CD4-positive, alpha-beta T cell treated with Interleukin-17A for 4 hours (primary cell): ENCODE data around the gene ZDHHC14.

Experiments used
- DNase-seq: peaks from one replicate; pipeline ENCODE4 v3.0.0-alpha.2; 2020; ENCODE audit warnings: mixed read lengths

ZDHHC14 gene

DNA sequence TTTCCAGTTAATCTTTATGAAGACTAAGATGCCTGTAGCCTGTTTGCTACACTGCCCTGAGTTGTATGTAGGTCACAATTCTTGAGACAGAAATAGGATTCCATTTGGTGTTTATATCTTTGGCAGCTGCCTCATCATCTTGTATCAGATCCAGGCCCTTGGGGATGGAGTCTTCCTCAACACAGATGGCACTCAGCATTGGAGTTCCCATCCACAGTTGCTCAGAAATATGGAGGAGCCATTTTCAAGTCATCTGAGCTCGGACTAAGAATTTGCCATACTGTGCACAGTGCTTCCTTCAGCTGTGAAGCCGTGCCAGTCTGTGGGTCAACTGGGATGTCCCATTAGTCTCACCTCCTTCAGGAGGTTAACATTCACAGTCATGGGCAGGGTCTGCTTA lies 156.6 kb downstream of the ZDHHC14 start:
- DNase-seq, result no peak

DNA sequence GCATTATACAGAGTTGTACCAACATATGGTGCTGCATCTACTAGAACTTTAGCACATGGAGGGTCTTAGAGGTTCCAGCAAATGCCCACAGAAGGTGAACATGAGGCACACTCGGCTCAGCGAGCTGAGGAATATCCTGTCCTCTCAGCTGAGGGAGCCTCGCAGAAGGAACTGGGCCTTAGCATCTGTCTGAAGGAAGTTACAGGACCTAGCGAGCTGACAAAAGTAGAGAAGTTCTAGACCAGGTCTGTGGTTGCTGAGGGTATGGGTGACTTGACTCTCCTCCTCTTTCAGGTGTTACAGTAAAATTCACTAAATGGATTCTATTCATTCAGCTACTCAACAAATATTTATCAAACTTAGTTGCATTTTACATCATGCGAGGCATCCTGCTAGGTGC lies 157.2 kb downstream of the ZDHHC14 start:
- DNase-seq, result no peak

DNA sequence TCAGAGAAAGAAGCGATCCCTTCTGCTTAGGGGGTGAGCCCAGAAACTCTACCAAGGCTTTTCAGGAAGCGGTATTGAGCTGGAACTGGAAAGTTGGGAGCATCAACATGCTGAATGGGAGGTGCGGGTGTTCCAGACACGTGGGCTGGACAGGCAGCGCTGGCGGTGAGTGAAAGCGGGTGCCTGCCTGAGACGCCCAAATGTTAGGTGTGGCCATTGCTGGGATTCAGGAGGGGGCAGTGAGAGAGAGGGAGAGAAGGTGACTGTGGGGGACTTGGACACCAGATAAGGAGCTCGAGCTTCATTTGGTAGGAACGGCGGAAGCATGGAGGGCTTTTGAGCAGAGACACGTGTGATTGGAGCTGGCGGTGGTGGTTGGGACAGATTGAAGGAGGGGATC lies 157.7 kb downstream of the ZDHHC14 start:
- DNase-seq, result no peak

DNA sequence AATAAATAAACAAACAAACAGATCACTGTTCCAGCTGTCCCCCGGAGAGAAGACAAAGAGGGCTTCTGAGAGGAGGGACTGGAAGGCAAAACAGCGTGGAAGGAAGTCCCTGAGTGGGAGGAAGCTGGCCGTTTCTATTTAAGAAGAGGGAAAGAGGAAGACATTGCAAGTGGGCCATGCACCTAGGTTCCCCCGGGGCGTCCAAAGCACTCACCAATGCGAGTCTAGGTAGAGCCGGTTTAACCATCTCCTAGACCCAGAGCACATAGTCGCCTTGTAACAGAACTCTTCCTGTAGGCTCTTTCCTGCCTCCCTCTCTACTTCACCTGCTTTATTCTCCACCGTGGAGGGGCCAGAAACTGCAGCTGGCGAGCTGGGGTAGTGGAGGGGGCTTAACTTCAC lies 158.4 kb downstream of the ZDHHC14 start:
- no peak for DNase-seq

DNA sequence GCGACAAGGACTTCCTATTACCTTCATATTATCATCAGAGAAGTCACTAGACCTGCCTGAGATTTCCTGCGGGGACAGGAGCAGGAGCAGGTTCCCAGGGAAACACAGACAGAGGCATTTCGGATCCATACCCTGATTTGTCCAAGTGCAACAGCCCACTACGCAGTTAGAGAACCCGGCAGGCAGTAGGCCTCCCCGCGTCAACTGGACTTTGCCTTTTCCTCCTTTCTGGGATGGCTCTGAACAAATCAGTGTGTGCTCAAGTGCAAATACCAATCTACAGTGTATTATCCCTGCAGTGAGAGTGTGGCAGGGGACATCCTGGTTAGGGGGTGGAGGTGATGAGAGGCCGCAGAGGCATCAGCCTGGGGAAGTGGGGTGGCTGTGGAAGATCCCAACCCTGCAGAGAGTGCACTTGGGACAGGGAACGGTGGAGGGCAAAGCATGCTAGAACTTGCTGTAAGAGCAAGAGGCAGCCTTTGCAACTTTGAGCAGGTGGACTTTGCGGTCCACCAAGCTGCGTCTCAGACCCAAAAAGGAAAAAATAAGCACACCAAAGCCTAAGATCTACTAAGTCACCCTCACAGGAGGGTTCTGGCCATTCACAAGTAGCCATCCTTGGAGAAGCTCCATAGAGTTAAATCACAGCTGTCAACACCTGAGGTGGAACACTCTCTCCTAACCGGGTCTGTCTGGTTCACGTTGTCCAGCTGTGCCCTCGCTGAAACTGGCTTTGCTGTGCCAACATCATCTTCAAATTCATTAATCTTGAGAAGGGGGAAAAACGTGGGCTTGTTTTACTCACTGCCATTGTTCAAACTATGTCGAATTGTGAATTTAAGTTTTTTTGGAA lies 159.1 kb downstream of the ZDHHC14 start:
- no peak for DNase-seq

DNA sequence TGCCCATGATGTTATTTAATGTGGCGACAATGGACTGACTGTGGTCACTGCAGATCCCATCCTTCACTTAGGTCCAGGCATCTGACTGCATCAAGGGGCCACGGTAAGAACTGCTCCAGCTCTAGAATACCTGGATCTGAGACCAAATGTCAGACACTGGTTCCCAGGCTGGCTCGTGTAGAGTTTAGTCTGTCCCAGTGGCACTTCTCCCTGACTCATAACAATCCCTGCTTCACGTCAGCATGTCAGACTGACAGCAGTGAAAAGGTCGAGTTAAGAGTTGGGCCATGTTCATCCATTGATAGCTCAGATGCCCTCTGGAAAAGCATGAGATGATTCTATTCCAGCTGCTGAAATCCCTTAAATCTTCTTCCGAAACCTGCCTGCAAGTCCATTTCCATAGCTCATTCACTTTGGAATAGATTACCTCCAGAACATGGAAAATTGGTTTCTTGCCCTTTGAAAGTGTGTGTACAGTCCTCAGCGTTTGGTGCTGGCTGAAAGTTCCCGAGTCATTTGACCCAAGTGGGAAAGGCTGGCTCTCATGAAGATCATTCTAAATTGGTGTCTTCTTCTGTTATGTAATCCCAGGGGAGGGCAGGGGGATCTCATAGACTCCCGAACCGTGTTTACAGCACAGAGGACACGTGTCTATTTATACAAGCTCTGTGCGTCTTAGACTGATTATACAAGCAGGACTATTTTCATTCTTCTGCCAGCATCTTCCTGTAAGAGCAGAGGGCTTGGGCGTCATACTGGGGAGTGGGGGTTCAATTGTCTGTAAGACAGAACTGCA lies 160.8 kb downstream of the ZDHHC14 start:
- DNase-seq, result no peak

DNA sequence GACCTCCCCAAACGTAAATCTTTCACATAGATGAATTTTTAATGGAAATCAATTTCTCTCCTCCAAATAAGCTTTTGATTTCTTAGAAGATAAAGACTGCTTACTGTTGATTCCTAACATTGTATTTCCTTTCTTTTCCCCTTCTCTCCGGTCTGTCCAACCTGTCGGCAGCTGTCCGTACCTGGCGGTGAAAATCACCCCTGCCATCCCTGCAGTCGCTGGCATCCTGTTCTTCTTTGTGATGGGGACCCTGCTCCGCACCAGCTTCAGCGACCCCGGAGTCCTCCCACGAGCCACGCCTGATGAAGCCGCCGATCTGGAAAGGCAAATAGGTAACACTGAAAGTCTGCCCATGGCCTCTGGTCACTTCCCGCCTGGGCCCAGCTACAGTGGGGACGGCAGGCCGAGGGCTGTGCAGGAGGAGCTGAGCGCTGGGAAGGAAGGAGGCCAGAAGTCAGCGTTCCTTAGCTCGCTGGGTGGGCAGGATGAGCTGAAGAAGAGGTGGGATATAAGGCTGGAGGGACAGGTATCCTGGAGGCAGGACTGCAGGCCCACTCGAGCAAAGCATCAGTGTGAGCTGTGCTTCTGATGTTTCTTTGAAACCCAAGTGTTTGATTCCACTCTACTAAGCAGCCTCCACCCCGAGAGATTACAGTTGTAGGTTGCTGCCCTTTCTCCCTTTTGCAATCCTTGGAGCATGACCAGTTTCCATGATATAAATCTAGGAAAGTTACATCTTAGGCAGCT lies 161.6 kb downstream of the ZDHHC14 start:
- DNase-seq, result no peak

DNA sequence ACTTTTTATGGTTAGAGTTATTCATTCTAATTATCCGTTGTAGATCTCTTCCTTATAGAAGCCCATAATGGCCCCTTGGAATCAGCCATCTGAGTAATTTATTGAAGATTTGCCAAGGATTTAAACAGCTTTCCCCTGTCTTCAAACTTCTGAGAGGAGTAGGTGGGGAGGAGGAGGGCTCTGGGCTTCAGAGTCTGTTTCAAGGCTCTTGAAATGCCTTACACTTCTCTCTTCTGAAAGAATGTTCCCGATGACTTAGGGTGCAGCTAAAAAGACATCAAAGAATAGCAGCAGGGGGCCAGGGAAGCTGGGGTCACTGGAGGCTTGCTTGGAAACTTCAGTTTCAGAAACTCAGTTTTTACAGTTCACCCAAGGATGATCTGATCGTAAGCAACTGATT lies 165.3 kb downstream of the ZDHHC14 start:
- DNase-seq, result no peak

DNA sequence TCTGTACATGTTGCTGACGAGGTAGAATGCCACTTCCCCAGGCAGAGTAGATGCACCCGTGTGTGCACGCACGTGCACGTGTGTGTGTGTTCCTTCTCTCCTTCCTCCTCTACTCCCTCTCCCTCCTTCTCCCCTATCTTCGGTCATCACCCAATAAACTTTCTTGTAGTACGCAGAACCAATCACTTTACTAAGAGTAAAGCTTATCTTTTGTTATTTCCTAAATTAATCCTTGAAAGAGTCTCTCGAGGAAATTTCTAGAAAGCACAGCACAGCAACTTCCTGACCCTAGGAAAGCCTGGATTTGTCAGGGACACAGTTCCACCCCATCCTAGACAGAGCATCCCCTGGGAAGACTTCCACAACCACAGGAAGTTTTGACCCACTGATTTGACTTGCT lies 166.1 kb downstream of the ZDHHC14 start:
- DNase-seq, result no peak

DNA sequence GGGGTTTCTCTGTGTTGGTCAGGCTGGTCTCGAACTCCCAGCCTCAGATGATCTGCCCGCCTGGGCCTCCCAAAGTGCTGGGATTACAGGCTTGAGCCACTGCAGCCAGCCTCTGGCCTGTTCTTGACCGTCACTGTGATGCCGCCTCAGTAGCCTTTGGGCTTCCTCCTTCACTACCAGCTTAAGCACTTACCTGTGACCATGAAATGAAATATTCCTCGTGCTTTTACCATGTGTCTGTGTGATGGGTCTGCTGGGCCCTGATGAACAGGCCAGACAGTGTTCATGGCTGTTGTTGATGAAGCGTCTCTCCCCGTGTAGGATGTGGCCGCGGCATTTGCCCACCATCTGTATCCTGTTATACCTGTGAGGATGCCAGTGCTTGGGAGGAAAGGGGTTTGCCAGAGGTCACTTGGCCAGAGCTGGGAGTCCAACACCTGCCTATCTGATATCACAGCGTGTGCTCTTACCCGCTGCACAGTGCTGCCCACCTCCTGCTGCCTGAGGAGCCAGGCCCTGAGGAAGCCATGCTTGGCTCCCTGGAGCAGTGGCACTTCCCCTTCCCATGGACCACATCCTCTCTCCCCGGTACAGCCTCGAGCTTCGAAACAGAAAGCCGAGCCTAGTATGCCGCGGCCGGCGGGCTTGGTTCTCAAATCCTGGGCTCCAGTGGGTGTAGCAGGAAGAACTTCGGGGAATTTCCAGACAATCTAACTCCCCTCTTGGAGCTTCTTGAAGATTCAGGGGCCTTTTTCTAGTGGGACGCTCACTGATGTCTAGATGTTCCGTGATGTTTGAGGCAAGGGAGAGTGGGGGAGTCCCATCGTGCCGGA lies 167.9 kb downstream of the ZDHHC14 start:
- DNase-seq, result no peak

DNA sequence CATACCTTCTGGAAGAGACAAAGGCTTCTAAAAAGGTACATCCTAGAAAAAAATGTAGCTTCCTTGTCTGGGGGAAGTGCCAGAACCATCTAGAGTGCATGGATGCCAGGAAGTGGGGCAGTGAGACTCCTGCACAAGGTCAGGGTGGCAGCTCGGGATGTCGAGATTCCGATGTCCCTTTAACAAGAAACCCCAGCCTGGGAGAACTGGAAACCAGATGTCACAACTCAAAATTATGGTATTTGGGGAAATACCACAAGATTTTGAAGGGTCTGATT lies 168.4 kb downstream of the ZDHHC14 start:
- no peak for DNase-seq

DNA sequence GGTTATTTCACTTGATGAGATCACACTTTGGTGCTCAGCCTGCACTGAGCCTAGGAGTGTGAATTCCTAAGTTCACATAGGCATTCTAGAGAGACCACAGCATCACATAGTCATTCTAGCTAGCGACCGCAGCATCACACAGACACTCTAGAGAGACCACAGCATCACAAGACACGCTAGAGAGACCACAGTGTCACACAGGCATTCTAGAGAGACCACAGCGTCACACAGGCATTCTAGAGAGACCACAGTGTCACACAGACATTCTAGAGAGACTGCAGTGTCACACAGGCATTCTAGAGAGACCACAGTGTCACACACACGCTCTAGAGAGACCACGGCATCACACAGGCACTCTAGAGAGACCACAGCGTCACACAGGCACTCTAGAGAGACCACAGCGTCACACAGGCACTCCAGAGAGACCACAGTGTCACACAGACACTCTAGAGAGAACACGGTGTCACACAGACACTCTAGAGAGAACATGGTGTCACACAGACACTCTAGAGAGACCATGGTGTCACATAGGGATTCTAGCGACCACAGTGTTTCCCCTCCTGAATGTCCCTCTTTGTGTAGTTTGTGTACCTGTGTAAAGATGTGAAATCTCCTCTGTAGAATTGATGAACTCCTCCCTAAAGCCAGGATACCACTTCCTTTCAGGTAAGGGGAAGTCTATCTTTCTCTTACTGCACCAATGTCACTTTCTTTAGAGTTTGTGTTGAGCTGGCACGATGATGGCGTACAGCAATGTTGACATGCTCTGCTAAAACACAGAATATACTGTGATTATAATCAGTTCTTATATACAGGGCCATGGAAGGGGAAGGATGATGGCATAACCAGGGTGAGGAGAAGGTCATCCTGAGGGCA lies 169.4 kb downstream of the ZDHHC14 start:
- DNase-seq, result peak; percentile 11

DNA sequence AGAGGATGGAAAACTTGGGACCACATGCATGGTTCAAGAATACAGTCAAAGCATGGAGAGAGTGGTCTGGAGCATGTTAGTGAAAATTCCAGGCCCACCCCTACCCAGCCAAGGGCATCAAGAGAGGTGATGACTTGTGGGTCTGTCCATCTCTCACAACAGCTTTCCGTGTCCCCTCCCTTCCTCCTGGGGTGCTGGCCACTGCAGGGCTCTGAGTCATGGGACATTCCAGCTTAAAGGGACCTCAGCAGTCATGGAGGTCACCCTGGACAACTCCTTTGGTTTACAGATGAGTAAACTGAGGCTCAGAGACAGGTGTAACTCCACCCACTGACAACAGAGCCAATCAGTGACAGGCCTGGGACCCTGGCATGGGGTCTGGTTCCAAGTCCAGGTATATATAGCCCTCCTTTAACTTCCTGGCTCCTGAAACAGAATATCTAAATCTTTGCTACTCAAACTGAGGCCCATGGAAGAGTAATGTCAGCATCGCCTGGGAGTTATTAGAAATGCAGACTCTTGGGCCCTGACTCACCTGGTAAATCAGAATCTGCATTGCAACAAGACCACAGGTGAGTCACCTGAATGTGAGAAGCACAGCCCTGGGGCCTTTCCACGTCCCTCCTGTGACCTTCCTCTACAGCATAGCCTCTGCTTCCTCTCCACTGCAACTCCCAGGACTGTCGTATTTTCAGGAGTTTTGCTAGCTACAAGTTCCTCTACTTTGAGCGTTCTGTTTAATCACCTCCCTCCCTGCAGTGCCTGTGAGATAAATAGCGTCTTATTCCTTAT lies 170.2 kb downstream of the ZDHHC14 start:
- no peak for DNase-seq

DNA sequence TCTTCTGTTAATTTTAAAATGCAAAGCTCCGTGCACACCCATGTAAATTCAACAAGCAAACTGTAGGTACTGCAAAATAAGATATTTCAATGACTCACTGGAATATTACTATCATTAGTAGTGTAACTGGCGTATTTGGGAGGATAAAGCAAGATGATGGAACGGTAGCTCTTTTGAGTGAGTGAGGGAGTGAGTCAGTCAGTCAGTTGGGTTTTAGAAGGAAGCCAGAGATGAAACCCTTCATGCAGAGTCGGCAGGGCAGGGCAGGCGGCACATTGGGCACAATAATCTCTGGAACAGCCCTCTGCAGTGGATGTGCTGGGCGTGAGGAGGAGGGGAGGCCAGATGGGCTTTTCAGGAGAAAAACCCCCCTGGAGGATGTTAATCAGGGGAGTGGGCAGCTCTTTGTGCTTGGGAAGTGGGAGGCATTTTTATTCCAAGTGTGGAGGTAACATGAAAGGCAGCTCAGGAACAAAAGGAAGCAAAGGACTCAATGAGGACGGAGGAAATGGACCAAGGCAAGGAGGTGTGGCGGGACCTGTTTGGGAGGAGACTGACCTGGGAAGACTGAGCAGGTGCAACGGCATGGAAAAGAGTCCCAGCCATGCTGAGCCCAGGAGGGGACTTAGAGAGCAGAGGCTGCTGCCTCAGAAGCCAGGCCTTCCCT lies 171.2 kb downstream of the ZDHHC14 start:
- DNase-seq, result no peak

DNA sequence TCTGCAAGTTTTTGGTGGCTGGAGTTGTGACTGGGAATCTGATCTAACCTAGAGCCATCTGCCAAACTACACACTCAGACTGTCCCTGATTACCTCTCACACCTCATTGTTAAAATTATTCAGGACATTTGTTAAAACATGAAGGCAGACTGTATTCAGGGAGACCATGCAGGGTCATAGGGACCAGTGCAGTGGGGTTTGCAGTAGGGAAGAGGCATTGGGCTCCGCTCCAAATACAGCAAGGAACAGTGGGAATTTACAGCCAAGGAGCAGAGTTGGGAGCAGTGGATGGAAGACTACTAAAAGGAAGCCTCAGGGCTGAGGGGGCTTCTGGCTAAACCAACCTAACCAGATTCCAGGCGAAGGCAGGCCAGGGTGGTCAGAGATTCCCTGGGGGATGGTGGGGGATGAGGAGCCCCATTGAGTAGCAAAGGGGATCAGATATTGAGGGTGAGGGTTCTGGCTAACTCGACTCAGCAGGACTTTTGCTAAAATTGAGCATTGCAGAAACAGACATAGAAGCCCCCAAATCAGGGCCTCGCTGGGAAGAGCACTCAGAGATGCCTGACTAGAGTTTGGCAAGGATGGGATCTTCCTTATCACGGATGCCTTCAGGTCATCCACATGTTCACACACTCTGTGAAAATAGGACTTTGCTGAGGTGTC lies 172.0 kb downstream of the ZDHHC14 start:
- DNase-seq, result no peak

DNA sequence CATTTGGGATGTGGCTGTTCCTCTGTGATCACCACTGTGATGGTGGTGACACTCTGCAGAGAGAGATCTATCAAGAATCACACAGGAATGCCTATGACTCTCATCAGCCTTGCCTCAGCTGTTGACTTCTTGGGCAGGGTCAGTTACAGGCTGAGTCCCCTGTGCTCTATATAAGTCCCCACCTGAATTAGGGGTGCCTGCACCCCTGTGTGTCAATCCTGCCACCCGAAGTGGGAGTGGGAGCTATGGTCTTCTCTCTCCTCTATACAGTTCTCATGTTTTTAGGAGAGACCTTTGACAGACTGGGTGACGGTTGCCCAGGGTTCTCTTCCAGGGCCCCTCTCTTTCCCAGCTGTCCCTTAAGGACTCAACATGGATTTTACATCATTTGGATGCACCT lies 173.8 kb downstream of the ZDHHC14 start:
- no peak for DNase-seq

DNA sequence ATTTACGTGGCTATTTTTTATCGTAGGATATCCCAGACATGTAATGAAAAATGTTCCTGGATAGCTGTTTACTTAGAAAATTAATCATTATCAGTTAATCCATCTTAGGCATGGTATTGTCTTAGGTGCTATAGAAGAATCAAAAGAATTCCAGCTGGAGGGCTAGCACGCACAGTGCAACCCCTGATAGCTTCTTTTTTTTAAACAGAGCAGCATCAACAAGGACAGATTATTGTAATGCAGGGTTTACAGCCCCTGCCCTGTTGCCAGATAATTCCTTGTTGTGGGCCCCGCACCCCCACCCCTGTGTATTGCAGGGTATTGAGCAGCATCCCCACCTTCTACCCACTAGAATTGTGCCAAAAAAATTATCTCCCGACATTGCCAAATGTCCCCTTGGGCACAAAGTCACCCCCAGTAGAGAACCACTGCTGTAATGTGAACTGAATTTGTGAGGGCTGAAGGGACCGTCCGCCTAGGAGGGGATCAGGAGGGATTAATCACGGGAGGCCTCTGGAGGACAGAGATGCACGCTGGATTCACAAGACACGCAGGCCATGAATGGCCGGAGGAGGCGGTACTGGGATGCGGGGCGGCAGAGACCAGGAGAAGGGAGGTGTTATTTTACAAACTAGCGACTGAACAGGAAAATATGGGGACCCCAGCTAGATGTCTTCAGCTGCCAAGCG lies 174.6 kb downstream of the ZDHHC14 start:
- no peak for DNase-seq

DNA sequence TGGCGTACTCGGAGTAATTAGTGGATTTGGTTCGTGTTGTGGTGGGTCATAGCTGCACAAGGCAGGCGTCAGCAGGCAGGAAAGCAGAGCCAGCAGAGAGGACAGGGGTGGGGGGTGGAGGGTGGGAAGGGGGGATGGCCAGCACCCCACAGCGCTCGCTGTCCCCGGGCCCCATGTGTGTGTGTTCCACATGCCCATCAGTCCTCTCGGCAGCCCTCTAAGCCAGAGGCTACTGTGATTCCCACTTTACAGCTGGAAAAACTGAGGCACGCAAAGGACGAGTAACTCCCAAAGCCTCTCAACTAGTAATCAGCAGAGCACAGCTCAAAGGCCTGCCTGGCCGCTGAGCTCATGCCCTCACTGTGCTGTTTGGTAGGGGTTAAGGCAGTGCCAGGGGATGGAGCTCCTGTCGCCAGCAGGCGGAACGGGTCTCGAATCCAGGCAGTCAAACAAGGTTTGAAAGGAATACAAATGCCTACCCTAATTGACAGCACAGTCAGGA lies 175.2 kb downstream of the ZDHHC14 start:
- no peak for DNase-seq
